ENCODE results near the gene URGCP.
"Not testable (repeated sequence)": the region's sequence is repeated elsewhere in the genome, so short reads cannot be mapped to it uniquely, and the experiment has no call there.

DNA sequence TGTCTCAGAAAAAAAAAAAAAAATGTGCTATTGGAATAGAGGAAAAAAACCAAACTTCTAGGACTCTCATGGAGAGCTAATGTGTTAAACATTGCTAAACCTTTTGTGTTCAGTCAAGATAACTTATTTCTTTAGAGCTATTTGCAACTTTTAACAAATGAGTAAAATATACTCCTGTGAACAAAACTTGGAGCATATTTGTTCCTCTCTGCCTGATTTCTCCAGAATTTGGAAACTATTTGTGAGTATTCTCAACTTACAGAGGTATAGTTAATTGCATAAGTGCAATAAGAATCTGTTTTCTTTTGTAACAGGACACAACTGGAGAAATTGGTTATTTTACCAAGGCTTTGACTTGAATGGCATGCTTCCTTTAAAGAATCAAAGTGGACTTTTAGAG is 75.5 kb downstream of the URGCP start:
- TF ChIP-seq, protein P1, sequence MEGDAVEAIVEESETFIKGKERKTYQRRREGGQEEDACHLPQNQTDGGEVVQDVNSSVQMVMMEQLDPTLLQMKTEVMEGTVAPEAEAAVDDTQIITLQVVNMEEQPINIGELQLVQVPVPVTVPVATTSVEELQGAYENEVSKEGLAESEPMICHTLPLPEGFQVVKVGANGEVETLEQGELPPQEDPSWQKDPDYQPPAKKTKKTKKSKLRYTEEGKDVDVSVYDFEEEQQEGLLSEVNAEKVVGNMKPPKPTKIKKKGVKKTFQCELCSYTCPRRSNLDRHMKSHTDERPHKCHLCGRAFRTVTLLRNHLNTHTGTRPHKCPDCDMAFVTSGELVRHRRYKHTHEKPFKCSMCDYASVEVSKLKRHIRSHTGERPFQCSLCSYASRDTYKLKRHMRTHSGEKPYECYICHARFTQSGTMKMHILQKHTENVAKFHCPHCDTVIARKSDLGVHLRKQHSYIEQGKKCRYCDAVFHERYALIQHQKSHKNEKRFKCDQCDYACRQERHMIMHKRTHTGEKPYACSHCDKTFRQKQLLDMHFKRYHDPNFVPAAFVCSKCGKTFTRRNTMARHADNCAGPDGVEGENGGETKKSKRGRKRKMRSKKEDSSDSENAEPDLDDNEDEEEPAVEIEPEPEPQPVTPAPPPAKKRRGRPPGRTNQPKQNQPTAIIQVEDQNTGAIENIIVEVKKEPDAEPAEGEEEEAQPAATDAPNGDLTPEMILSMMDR (IDR thresholded peaks at IDR 0.05), result not testable (repeated sequence)
- not testable (repeated sequence) for TF ChIP-seq POLR2A, EP300, POLR2AphosphoS5 (IDR thresholded peaks at IDR 0.05)
